ENCODE data around the gene C1R.

C1R gene

GRCh38 chr12:7106082-7106481, 13.8 kb upstream of the C1R start:
- H3K4me3 ChIP-seq (ENCODE audit: low read depth, low read length), result no peak overlapping the region
- no peak for TF ChIP-seq CTCF (IDR thresholded peaks at IDR 0.05; ENCODE audit: low read depth, low read length, missing control alignments)
- DNase-seq (ENCODE audit: low read depth), result no peak

- no peak for DNase-seq (ENCODE audit: low read depth)
- H3K4me3 ChIP-seq (ENCODE audit: low read depth, low read length), result no peak overlapping the region
- no peak for TF ChIP-seq CTCF (IDR thresholded peaks at IDR 0.05; ENCODE audit: low read depth, low read length, missing control alignments)
These were observed 11.8 kb upstream of the C1R start for GRCh38 chr12:7103837-7104584.

DNA sequence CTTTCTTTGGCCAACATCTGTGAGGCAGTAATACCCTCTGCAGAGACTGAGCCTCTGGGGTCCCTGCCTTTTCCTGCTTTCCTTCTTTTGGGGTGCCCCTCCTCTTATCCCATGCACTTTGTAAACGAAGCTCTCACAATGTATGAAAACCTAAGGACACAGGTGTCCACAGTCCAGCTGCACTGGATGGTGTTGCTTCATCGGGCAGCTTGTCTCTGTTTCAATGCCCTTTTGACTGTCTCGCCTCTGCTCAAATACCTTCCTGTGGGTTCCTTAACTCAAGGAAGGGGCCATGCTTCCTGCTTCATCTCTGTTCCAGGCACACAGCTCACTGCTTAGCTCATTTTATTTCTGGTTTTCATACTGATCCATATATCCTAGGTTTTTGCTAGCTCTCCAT, 10.3 kb upstream of the C1R start:
- H3K4me3 ChIP-seq (ENCODE audit: low read depth, low read length), result no peak overlapping the region
- DNase-seq (ENCODE audit: low read depth), result no peak
- TF ChIP-seq CTCF (IDR thresholded peaks at IDR 0.05; ENCODE audit: low read depth, low read length, missing control alignments), result no peak

- DNase-seq (ENCODE audit: low read depth), result no peak
These were observed 9.5 kb upstream of the C1R start for GRCh38 chr12:7101694-7102131.

DNA sequence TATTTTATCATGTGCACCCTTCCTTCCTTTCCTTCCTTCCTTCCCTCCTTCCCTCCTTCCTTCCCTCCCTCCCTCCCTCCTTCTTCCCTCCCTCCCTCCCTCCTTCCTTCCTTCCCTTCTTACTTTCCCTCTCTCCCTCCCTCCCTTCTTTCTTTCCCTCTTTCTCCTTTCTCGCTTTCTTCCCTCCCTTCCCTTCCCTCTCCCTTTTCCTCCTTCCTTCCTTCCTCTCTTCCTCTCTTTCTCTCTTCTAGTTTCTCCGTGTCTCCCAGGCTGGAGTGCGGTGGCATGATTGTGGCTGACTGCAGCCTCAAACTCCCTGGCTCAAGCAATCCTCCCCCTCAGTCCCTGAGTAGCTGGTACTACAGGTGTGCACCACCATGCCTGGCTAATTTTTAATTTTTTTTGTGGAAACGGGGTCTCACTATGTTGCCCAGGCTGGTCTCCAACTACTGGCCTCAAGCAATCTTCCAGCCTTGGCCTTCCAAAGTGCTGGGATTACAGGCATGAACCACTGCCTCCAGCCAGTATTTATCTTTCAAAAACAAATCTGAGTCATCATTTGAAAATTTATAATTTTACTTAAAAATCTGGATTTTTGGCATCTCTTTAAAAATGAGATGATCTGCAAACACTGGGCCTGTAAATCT, 8.9 kb upstream of the C1R start:
- H3K4me3 ChIP-seq (ENCODE audit: low read depth, low read length), result no peak overlapping the region

More at GRCh38 chr12:7101694-7102131, 9.5 kb upstream of the C1R start:
- no peak overlapping the region for H3K4me3 ChIP-seq (ENCODE audit: low read depth, low read length)
- TF ChIP-seq CTCF (IDR thresholded peaks at IDR 0.05; ENCODE audit: low read depth, low read length, missing control alignments), result no peak

DNA sequence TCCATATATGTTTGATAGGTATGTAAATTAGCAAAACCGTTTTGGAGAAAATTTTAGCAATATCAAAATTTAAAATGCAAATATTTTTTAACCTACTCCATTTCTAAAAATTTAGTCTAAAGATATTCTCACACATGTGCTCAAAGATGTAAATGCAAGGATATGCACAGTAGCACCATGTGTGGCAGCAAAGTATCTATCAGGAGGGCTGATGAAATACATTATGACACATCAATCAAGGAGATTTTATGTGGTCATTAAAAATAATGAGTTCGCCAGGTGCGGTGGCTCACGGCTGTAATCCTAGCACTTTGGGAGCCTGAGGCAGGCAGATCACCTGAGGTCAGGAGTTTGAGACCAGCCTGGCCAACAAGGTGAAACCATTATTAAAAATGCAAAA, 8.0 kb upstream of the C1R start:
- H3K4me3 ChIP-seq (ENCODE audit: low read depth, low read length), result no peak overlapping the region
- DNase-seq (ENCODE audit: low read depth), result no peak

More for the DNA sequence above, 8.9 kb upstream of the C1R start:
- no peak for DNase-seq (ENCODE audit: low read depth)
- TF ChIP-seq CTCF (IDR thresholded peaks at IDR 0.05; ENCODE audit: low read depth, low read length, missing control alignments), result no peak

More for the DNA sequence above, 8.0 kb upstream of the C1R start:
- TF ChIP-seq CTCF (IDR thresholded peaks at IDR 0.05; ENCODE audit: low read depth, low read length, missing control alignments), result no peak

All from GM12864 (cell line).